Osteocyte (in vitro differentiated cells): ENCODE results near the gene PIGU. TPM values are rescaled to one million over a fixed set of nuclear protein-coding genes. Genes with fewer than 3 reads are reported as not detected.

Source experiments
- DNase-seq: peaks from one replicate; pipeline ENCODE4 v3.0.0; 2021; ENCODE audit warnings: mixed read lengths; ENCODE audit not compliant: unreplicated experiment; ENCODE audit errors: extremely low spot score
- H3K27ac Mint-ChIP-seq: one replicate; pipeline ENCODE4 v1.8.0; 2021; ENCODE audit warnings: mild to moderate bottlenecking, mixed read lengths; ENCODE audit not compliant: unreplicated experiment
- H3K27me3 Mint-ChIP-seq: one replicate; pipeline ENCODE4 v1.8.0; 2021; ENCODE audit warnings: mixed read lengths; ENCODE audit not compliant: unreplicated experiment
- H3K36me3 Mint-ChIP-seq: one replicate; pipeline ENCODE4 v1.8.0; 2021; ENCODE audit warnings: mixed read lengths; ENCODE audit not compliant: unreplicated experiment
- H3K4me1 Mint-ChIP-seq: one replicate; pipeline ENCODE4 v1.8.0; 2021; ENCODE audit warnings: mixed read lengths; ENCODE audit not compliant: unreplicated experiment
- H3K4me3 Mint-ChIP-seq: one replicate; pipeline ENCODE4 v1.8.0; 2021; ENCODE audit warnings: mild to moderate bottlenecking, moderate library complexity, mixed read lengths; ENCODE audit not compliant: unreplicated experiment
- H3K9me3 Mint-ChIP-seq: one replicate; pipeline ENCODE4 v1.8.0; 2021; ENCODE audit warnings: mixed read lengths; ENCODE audit not compliant: unreplicated experiment
- total RNA-seq: library from RNA; stranded (reverse); gene quantifications from 2 replicates; pipeline ENCODE4 v1.2.1, GENCODE V29; 2021
- TF ChIP-seq, protein P1 (sequence below): fragments of 200-600 bp; sonication (generic); IDR thresholded peaks from 2 replicates; pipeline ENCODE4 v1.5.0; 2021; ENCODE audit warnings: antibody characterized with exemption, mild to moderate bottlenecking, moderate library complexity

Gene PIGU
- total RNA-seq, 1 donor from 2014 or later: 15.5 TPM

DNA sequence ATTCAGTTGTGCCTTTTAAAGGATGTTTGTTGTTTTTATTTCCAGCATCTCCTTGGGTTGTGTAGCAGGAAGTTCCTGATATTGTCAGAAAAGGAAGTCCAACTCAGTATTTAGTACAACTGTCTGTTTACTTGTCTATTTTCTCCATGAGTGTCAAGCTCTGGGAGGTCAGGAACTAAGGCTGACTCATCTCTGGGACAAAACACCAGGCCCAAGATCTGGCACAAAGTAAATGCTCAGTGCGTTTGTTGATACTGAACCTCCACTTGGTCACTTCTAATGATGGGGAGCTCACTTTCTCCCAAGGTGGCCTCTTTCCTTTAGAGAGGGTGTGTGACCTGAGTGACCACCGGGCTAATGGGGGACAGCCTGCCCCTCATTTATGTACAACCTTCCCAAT, 12.6 kb upstream of the PIGU start:
- no peaks in the 10 kb centered on the region for H3K4me1 Mint-ChIP-seq
- TF ChIP-seq, protein P1, sequence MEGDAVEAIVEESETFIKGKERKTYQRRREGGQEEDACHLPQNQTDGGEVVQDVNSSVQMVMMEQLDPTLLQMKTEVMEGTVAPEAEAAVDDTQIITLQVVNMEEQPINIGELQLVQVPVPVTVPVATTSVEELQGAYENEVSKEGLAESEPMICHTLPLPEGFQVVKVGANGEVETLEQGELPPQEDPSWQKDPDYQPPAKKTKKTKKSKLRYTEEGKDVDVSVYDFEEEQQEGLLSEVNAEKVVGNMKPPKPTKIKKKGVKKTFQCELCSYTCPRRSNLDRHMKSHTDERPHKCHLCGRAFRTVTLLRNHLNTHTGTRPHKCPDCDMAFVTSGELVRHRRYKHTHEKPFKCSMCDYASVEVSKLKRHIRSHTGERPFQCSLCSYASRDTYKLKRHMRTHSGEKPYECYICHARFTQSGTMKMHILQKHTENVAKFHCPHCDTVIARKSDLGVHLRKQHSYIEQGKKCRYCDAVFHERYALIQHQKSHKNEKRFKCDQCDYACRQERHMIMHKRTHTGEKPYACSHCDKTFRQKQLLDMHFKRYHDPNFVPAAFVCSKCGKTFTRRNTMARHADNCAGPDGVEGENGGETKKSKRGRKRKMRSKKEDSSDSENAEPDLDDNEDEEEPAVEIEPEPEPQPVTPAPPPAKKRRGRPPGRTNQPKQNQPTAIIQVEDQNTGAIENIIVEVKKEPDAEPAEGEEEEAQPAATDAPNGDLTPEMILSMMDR: no peak
- no peaks in the 10 kb centered on the region for H3K9me3 Mint-ChIP-seq
- no peak overlapping the region for H3K27ac Mint-ChIP-seq
- H3K27me3 Mint-ChIP-seq: no peaks in the 10 kb centered on the region
- DNase-seq: no peak
- H3K4me3 Mint-ChIP-seq: no peak overlapping the region
- H3K36me3 Mint-ChIP-seq: no peaks in the 10 kb centered on the region

DNA sequence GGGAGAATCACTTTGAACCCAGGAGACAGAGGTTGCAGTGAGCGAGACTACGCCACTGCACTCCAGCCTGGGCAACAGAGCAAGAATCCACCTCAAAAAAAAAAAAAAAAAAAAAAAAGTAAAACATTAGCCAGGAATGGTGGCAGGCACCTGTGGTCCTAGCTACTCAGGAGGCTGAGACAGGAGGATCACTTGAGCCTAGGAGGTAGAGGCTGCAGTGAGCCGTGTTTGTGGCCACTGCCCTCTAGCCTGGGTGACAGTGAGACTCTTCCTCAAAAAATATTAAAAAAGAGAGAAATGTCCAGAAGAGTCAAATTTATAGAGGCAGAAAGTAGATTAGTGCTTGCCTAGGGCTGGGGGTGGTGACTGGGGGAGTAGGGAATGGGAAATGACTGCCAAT, 6.8 kb upstream of the PIGU start:
- no peak overlapping the region for H3K27ac Mint-ChIP-seq
- TF ChIP-seq, protein P1: no peak
- H3K9me3 Mint-ChIP-seq: no peaks in the 10 kb centered on the region
- no peak for DNase-seq
- H3K4me1 Mint-ChIP-seq: no peaks in the 10 kb centered on the region
- no peaks in the 10 kb centered on the region for H3K27me3 Mint-ChIP-seq
- H3K36me3 Mint-ChIP-seq: no peaks in the 10 kb centered on the region
- H3K4me3 Mint-ChIP-seq: no peak overlapping the region

DNA sequence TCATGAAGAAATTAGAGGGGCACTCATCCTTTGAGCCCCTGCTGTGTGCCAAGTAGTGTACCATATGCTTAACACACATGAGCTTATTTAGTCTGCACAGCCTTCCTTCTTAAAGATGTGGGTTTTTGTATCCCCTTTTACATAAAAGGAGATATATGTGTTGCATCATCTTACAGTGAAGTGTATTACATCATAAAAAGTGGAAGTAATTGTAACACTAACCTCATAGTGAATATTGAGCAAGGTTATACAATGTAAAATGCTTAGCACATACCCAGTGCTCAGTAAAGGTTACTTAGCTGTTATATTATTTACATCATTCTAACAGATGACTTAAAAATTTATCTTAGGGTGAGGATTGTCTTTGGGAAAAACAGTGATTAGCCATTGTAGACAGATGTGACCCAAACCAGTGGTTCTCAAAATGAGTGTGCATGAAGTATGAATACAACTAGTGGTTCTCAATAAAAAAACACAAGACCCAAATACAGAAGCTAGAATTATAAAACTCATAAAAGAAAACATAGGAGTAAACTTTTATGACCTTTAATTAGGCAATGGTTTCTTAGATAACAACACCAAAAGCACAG, 3.8 kb upstream of the PIGU start:
- Mint-ChIP-seq H3K27me3 (no peaks in the 10 kb centered on the region), H3K27ac (no peak overlapping the region), H3K4me3 (no peak overlapping the region), H3K36me3 (no peaks in the 10 kb centered on the region), H3K4me1 (peaks cover 11% of the 10 kb centered on the region), H3K9me3 (no peaks in the 10 kb centered on the region)
- no peak for DNase-seq
- TF ChIP-seq, protein P1: no peak

DNA sequence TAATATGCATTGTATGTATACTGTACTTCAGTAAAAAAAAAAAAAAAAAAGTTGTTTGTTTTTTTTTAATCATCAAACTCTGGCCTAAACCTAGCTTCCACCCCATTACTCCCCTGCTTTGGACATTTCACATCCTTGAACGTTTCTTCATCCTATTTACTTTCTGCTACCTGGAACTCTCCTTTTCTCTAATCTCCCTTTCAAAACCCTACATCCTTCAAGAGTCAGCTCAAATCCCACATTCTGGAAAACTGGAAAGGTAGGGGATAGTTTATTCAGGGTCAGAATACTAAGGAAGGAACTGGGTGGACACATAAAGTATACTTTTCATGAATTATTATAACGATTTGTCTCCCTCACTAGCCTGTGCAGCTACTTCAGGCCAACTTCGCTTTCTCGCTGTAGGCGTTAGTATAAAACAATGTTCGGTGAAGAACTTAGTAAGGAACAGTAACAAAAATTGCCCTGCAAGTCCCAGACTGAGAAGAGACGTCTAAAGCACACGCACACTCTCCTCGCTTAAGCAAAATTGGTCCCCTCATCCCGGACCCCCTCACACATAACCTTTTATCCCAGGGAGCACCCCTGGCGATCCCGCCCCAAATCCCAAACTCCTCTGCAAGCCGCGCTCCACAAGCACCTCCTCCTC, 775 bp downstream of the PIGU start:
- no peak for DNase-seq
- Mint-ChIP-seq H3K27ac (peak overlapping the region; percentile 93), H3K36me3 (no peaks in the 10 kb centered on the region)

DNA sequence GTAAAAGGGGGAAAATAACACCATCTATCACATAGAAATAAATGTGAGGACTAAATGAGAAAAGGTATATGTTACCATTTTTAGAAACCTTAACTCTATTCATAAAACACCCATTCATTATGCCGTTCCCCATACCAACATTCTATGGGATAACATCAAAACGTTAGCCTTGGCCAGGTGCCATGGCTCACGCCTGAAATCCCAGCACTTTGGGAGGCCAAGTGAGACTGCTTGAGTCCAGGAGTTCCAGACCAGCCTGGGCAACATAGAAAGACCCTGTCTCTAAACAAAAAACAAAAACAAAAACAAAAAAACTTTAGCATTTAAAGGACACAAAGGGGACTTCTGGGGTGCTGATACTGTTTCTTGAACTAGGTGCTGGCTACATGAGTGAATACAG, 1.3 kb downstream of the PIGU start:
- Mint-ChIP-seq H3K27me3 (no peaks in the 10 kb centered on the region), H3K4me3 (no peak overlapping the region), H3K9me3 (no peaks in the 10 kb centered on the region), H3K36me3 (no peaks in the 10 kb centered on the region), H3K4me1 (peaks cover 17% of the 10 kb centered on the region), H3K27ac (no peak overlapping the region)
- TF ChIP-seq, protein P1: no peak
- DNase-seq: no peak

More for the DNA sequence above, 775 bp downstream of the PIGU start:
- H3K9me3 Mint-ChIP-seq: no peaks in the 10 kb centered on the region
- TF ChIP-seq, protein P1: no peak
- no peaks in the 10 kb centered on the region for H3K27me3 Mint-ChIP-seq
- H3K4me3 Mint-ChIP-seq: peak overlapping the region; percentile 95
- H3K4me1 Mint-ChIP-seq: peaks cover 17% of the 10 kb centered on the region
